ENCODE measurements around the gene HOXD9.

HOXD9 gene

GRCh38 chr2:176122683-176123410 lies at the start of gene HOXD9:
HOXD9 (plus strand) TSS chr2:176122719; CDS start chr2:176122769, 50 bp downstream.
- DNase-seq (ENCODE audit: low read depth): no peak

GRCh38 chr2:176072951-176073904 lies 49.3 kb upstream of the HOXD9 start:
- no peak for DNase-seq (ENCODE audit: low read depth)

- DNase-seq (ENCODE audit: low read depth): no peak
Measured at GRCh38 chr2:176074919-176075425, 47.5 kb upstream of the HOXD9 start.

- DNase-seq (ENCODE audit: low read depth): no peak
Measured at GRCh38 chr2:176075481-176075880, 47.0 kb upstream of the HOXD9 start.

- no peak for DNase-seq (ENCODE audit: low read depth)
Measured at GRCh38 chr2:176076063-176076462, 46.5 kb upstream of the HOXD9 start.

GRCh38 chr2:176076796-176077195 lies 45.7 kb upstream of the HOXD9 start:
- no peak for DNase-seq (ENCODE audit: low read depth)

GRCh38 chr2:176078541-176079284 lies 43.8 kb upstream of the HOXD9 start:
- DNase-seq (ENCODE audit: low read depth): no peak

- no peak for DNase-seq (ENCODE audit: low read depth)
Measured at GRCh38 chr2:176079285-176079830, 43.2 kb upstream of the HOXD9 start.

GRCh38 chr2:176079831-176080539 lies 42.5 kb upstream of the HOXD9 start:
- DNase-seq (ENCODE audit: low read depth): no peak

- no peak for DNase-seq (ENCODE audit: low read depth)
Measured at GRCh38 chr2:176080540-176081375, 41.8 kb upstream of the HOXD9 start.

GRCh38 chr2:176081376-176081836 lies 41.1 kb upstream of the HOXD9 start:
- no peak for DNase-seq (ENCODE audit: low read depth)

- no peak for DNase-seq (ENCODE audit: low read depth)
Measured at GRCh38 chr2:176081837-176082524, 40.5 kb upstream of the HOXD9 start.

GRCh38 chr2:176082525-176082823 lies 40.0 kb upstream of the HOXD9 start:
- DNase-seq (ENCODE audit: low read depth): no peak

GRCh38 chr2:176082824-176083751 lies 39.4 kb upstream of the HOXD9 start:
- no peak for DNase-seq (ENCODE audit: low read depth)

- DNase-seq (ENCODE audit: low read depth): no peak
Measured at GRCh38 chr2:176083796-176084261, 38.7 kb upstream of the HOXD9 start, which contains the start of gene EVX2. EVX2 (minus strand) TSS chr2:176083962; CDS start chr2:176083776, 186 bp downstream.

GRCh38 chr2:176084611-176085119 lies 37.9 kb upstream of the HOXD9 start:
- no peak for DNase-seq (ENCODE audit: low read depth)

- no peak for DNase-seq (ENCODE audit: low read depth)
Measured at GRCh38 chr2:176085120-176085788, 37.3 kb upstream of the HOXD9 start.

Data from stimulated activated CD8-positive, alpha-beta memory T cell treated with anti-CD3 and anti-CD28 coated beads, Interleukin-15, amount 100 ng/mL, for 24 hours (primary cell).